Testis (tissue), 3 donors: ENCODE measurements around the gene C1orf198. TPM values are rescaled to one million over a fixed set of nuclear protein-coding genes. Genes with fewer than 3 reads are reported as not detected.

Source experiments
- DNase-seq: peaks from one replicate; pipeline ENCODE4 v3.0.0-alpha.2; 2019
- H3K27ac ChIP-seq, 2 donors: fragments of 200-600 bp; sonication (generic); one replicate each; pipeline ENCODE4 v1.5.1; 2019
- H3K27me3 ChIP-seq: fragments of 200-600 bp; sonication (generic); one replicate; pipeline ENCODE4 v1.5.1; 2019
- H3K36me3 ChIP-seq: fragments of 200-600 bp; sonication (generic); one replicate; pipeline ENCODE4 v1.5.1; 2017; ENCODE audit warnings: low read depth; ENCODE audit errors: missing control alignments
- H3K4me1 ChIP-seq: fragments of 200-600 bp; sonication (generic); one replicate; pipeline ENCODE4 v1.5.1; 2019
- H3K4me3 ChIP-seq, 2 donors: fragments of 200-600 bp; sonication (generic); one replicate each; pipeline ENCODE4 v1.5.1; 2017 to 2019
- H3K9me3 ChIP-seq: fragments of 200-600 bp; sonication (generic); one replicate; pipeline ENCODE4 v1.5.1; 2017
- CTCF ChIP-seq, 3 experiments: fragments of 450-650 bp in 2 of 3; fragments of 200-600 bp in 1 of 3; sonication (generic) in 1 of 3; IDR thresholded peaks; one replicate each; pipeline ENCODE4 v1.5.1; 2016 to 2019; ENCODE audit warnings: antibody characterized with exemption in 3 of 3, mild to moderate bottlenecking in 2 of 3, moderate library complexity in 1 of 3
- POLR2A ChIP-seq: fragments of 450-650 bp; IDR thresholded peaks from one replicate; pipeline ENCODE4 v1.6.1; 2017; ENCODE audit warnings: antibody characterized with exemption, mild to moderate bottlenecking, moderate library complexity
- WGBS, 2 donors: methylation state at CpG; one replicate each; pipeline ENCODE4 v1.1.5; 2018; 5-methylcytosine and 5-hydroxymethylcytosine counted together
- intact Hi-C: fragments of 100-400 bp; cut with DNase I; formaldehyde crosslinking; loops from one replicate; pipeline ENCODE4 v1.15.1; 2023; ENCODE audit warnings: low total_unique reads
- polyA plus RNA-seq: library from polyadenylated mRNA; stranded (reverse); fragments of 350-450 nt; fragmentation: Illumina TruSeq; extraction: RNeasy Lipid Tissue Mini Kit (QIAGEN cat#74804); gene quantifications from one replicate; pipeline ENCODE4 v1.2.3, GENCODE V29; 2014; ENCODE audit warnings: low read depth, low replicate concordance; ENCODE audit not compliant: insufficient read depth
- total RNA-seq, 2 donors: library from RNA; depleted of rRNA; stranded (reverse); fragments of >200 nt; gene quantifications; one replicate each; pipeline ENCODE4 v1.2.3, GENCODE V29; 2016

C1orf198 gene
- total and polyA plus RNA-seq, 3 donors from 2014 or later, result 14.6 to 26.6 (median 20.2) TPM

DNA sequence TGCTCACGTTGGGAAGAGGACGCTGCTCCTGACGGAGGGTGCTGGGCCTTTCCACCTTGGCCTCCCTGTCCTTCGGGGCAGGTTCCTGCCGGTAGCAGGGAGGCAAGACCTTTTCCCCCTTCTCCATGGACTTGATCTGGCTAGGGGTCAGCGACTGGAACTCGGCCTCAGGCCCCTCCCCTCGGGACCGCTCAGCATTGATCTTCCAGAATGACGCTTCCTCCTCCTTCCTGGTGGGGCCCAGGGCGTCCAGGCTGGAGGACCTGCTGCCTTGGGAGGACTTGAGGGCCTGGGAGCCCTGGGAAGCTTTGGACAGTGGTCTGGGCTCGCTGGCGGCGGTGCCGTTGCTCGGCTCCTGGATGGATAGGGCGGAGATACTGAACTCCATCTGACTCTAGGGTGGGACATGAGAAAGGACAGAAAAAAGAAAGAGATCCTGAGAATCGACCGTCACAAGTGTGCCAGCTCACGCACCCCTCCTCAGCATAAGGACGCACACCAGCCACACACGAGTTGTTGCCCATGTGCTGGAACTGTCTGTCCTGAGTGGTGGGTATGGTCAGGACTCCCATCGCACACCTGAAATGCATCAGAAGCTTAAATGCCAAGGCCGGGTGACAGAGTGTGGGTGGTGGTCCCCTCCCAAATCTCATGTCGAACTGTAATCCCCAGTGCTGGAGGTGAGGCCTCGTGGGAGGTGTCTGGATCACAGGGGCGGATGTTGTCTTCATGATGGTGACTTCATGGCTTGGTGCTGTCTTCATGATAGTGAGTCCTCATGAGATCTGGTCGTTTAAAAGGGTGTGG, 24.6 kb downstream of the C1orf198 start:
- Histone ChIP-seq H3K4me1 (no peaks in the 10 kb centered on the region), H3K27ac (no peak overlapping the region)
- no peak for TF ChIP-seq CTCF (IDR thresholded peaks at IDR 0.05)
- no peak for TF ChIP-seq POLR2A

DNA sequence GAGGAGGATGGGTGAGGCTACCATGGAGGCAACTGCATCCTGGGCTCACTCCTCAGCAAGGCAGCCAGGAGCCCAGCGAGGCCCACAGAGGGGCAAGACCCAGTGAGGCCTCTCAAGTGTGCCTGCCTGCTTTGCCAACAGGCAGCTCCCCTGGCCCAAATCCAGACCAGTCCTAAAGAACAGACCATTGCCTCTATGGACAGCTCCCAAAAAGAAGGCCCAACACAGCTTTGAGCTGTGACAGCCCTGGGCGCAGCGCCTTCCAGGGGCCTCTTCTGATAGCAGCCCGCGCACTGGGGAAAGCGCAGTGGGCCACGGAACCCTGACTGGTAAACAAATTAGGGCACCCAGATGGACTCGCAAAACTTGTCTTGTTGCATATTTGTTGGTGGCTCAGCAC, 25.5 kb downstream of the C1orf198 start:
- Histone ChIP-seq H3K4me1 (no peaks in the 10 kb centered on the region), H3K36me3 (no peaks in the 10 kb centered on the region), H3K4me3 (no peak overlapping the region), H3K27ac (no peak overlapping the region), H3K9me3 (no peaks in the 10 kb centered on the region), H3K27me3 (no peaks in the 10 kb centered on the region)
- DNase-seq, result no peak
- TF ChIP-seq CTCF (IDR thresholded peaks at IDR 0.05) (no peak), POLR2A (no peak)
- 92 to 95% methylated on average over 8 of the region's 8 CpGs for WGBS, 2 donors
- intact Hi-C loops, result no loop called here

More for the DNA sequence above, 24.6 kb downstream of the C1orf198 start:
- Histone ChIP-seq H3K27me3 (no peaks in the 10 kb centered on the region), H3K4me3 (no peak overlapping the region), H3K36me3 (no peaks in the 10 kb centered on the region), H3K9me3 (no peaks in the 10 kb centered on the region)
- 87 to 92% methylated on average over 27 to 28 of the region's 28 CpGs for WGBS, 2 donors
- no peak for DNase-seq
- intact Hi-C loops, result no loop called here

DNA sequence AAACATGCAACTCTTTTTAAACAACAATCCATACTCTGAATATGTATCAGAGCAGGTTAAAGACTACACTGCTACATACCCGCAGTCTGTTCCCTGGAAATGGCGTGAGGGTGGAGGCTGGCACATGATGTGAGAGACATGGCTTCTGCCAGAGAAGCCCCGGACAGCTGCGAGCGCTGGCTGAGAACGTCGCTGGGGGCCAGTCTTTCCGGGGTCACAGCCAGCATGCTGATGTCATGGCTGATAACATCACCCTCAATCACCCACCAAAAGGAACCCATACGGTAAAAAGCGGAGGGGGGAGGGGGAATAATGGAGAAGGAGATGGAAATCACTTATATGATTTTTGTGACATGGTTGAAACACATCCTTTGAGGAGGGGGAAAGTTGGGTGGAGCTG, 29.1 kb downstream of the C1orf198 start:
- H3K27me3 ChIP-seq, result no peaks in the 10 kb centered on the region
- no peak overlapping the region for H3K27ac ChIP-seq
- intact Hi-C loops, result no loop called here
- no peaks in the 10 kb centered on the region for H3K4me1 ChIP-seq
- no peak for DNase-seq
- no peak overlapping the region for H3K4me3 ChIP-seq
- TF ChIP-seq CTCF (IDR thresholded peaks at IDR 0.05) (no peak), POLR2A (no peak)
- WGBS, 2 donors, result 93% methylated on average over 10 of the region's 10 CpGs
- no peaks in the 10 kb centered on the region for H3K36me3 ChIP-seq
- no peaks in the 10 kb centered on the region for H3K9me3 ChIP-seq

DNA sequence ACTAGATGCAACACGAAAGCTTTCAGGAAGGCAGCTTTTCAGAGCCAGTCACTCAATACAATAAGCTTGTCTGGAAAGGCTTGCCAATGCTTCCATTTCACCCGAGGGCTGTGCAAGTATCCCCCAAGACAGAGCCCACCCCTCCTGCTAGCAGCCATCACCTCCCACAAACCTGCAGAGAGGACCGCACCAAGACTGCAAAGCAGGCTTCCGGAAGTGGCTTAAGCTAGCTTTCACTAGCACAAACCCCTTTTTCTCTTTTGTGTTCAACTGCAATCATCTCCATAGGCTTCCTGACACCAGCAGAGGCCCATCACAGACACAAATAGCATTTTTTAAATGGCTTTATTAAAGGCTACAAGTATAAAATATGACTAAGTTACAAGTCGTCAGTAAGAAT, 31.5 kb downstream of the C1orf198 start:
- Histone ChIP-seq H3K27ac (no peak overlapping the region), H3K4me3 (no peak overlapping the region), H3K9me3 (no peaks in the 10 kb centered on the region), H3K36me3 (no peaks in the 10 kb centered on the region), H3K27me3 (no peaks in the 10 kb centered on the region), H3K4me1 (peaks cover 5% of the 10 kb centered on the region)
- 87 to 93% methylated on average over 5 of the region's 5 CpGs for WGBS, 2 donors
- intact Hi-C loops, result no loop called here
- DNase-seq, result no peak
- TF ChIP-seq CTCF (IDR thresholded peaks at IDR 0.05) (no peak), POLR2A (no peak)

- TF ChIP-seq CTCF (IDR thresholded peaks at IDR 0.05) (no peak), POLR2A (no peak)
- H3K4me3 ChIP-seq, result no peak overlapping the region
- H3K9me3 ChIP-seq, result no peaks in the 10 kb centered on the region
- H3K36me3 ChIP-seq, result no peaks in the 10 kb centered on the region
- H3K27ac ChIP-seq, result no peak overlapping the region
- no peak for DNase-seq
- WGBS, 2 donors, result 94 to 98% methylated on average over 5 of the region's 5 CpGs
- H3K27me3 ChIP-seq, result no peaks in the 10 kb centered on the region
- H3K4me1 ChIP-seq, result peaks cover 5% of the 10 kb centered on the region
- intact Hi-C loops, result no loop called here
These were observed 32.0 kb downstream of the C1orf198 start for GRCh38 chr1:230836347-230836746.
